Caki2 (cell line): Measurements from ENCODE around the gene RNF7. TPM values are rescaled to one million over a fixed set of nuclear protein-coding genes. Genes with fewer than 3 reads are reported as not detected.
A peak's percentile ranks its signal among the peaks of the same experiment; 100 is the strongest.
"Not testable (repeated sequence)": the region's sequence is repeated elsewhere in the genome, so short reads cannot be mapped to it uniquely, and the experiment has no call there.

Source experiments
- DNase-seq: peaks from one replicate; pipeline ENCODE4 v3.0.0-alpha.2; 2015; ENCODE audit warnings: low read depth
- in situ Hi-C: cut with HindIII; loops from 2 replicates; pipeline ENCODE4 v1.10.0; 2016; ENCODE audit warnings: low sequenced_read_pairs, low pct_unique_long_range_greater_than_20kb, mixed read lengths
- total RNA-seq: library from RNA; depleted of rRNA; stranded (reverse); fragments of >200 nt; shearing (Covaris generic); gene quantifications from 2 replicates; pipeline ENCODE4 v1.2.3, GENCODE V29; 2014; ENCODE audit warnings: low replicate concordance; rRNA removed

Gene RNF7
- 110 and 122 TPM in 2 replicates for total RNA-seq

GRCh38 chr3:141738022-141738890, at the start of gene RNF7:
Gene RNF7 (plus strand): TSS chr3:141738298. CDS start chr3:141738342, 44 bp downstream.
- in situ Hi-C loops, result no loop called here

GRCh38 chr3:141690431-141691072, 47.5 kb upstream of the RNF7 start:
- in situ Hi-C loops, result no loop called here

More at GRCh38 chr3:141738022-141738890, at the start of gene RNF7:
- peak; percentile 96 for DNase-seq

DNA sequence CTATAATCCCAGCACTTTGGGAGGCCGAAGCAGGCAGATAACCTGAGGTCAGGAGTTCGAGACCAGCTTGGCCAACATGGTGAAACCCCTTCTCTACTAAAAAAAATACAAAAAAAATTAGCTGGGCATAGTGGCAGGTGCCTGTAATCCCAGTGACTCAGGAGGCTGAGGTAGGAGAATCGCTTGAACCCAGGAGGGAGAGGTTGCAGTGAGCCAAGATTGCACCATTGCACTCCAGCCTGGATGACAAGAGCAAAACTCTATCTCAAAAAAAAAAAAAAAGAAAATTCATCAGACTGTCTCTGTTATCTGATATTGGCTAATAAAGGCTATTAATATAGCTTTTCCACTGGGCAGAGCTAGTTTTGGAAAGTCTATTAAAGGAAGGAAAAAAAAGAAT, 46.6 kb upstream of the RNF7 start:
- in situ Hi-C loops, result not testable (repeated sequence)

More at GRCh38 chr3:141690431-141691072, 47.5 kb upstream of the RNF7 start:
- DNase-seq, result no peak

DNA sequence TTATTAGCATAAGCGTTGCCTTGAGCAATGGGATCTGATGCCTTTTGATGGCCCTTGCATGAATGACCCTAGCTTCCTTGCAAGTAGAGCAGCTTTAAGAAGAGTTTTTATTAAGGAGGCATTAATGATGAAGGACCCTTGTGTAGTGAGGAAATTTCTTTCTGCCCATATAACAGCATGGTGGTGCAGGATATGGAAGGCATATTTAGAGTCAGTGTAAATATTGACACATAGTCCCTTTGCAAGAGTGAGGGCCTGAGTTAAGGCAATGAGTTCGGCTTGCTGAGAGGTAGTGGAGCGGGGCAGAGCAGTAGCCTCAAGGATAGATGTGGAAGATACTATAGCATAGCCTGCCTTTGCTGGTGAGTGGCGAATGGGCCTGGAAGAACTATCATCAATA, 45.1 kb upstream of the RNF7 start:
- in situ Hi-C loops, DNase-seq: not testable (repeated sequence)

More for the DNA sequence above, 46.6 kb upstream of the RNF7 start:
- DNase-seq, result not testable (repeated sequence)

GRCh38 chr3:141699324-141699723, 38.8 kb upstream of the RNF7 start:
- no peak for DNase-seq
- in situ Hi-C loops, result no loop called here

- no peak for DNase-seq
- in situ Hi-C loops, result no loop called here
Measured at GRCh38 chr3:141699897-141700296, 38.2 kb upstream of the RNF7 start.

DNA sequence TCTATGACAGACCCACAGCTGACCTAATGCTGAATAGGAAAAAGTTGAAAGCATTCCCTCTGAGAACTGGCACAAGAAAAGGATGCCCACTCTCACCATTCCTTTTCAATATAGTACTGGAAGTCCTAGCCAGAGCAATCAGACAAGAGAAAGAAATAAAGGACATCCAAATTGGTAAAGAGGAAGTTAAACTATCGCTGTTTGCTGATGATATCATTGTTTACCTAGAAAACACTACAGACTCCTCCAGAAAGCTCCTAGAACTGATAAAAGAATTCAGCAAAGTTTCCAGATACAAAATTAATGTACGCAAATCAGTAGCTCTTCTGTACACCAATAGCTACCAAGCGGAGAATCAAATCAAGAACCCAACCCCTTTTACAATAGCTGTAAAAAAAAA, 34.7 kb upstream of the RNF7 start:
- DNase-seq, in situ Hi-C loops: not testable (repeated sequence)

GRCh38 chr3:141707741-141708203, 30.3 kb upstream of the RNF7 start:
- DNase-seq, result no peak
- in situ Hi-C loops, result no loop called here

- DNase-seq, result no peak
- in situ Hi-C loops, result no loop called here
Measured at GRCh38 chr3:141708367-141708766, 29.7 kb upstream of the RNF7 start.

DNA sequence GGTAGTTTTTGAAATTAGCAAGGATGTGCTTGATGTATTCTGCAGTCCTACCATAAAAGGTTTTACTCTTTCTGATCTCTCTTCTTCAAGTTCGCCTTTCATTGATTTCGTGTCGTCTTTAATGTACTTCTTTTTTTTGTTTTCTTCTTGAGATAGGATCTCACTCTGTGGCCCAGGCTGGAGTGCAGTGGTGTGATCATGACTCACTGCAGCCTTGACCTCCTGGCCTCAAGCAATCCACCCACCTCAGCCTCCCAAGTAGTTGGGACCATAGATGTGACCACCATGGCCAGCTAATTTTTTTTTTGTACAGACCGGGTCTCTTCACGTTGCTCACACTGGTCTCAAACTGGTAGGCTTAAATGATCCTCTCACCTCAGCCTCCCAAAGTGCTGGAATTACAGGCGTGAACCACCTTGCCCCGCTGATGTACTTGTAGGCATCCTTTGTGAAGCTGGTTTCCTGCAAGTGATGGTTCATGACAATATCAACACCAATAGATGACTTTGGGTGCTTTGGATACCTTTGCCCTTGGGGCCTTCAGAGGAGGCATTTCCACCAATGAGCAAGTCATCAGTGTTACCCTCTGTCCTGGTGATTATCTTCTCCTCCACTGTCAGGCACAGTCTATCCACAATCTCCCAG, 28.9 kb upstream of the RNF7 start:
- no peak for DNase-seq
- in situ Hi-C loops, result no loop called here

DNA sequence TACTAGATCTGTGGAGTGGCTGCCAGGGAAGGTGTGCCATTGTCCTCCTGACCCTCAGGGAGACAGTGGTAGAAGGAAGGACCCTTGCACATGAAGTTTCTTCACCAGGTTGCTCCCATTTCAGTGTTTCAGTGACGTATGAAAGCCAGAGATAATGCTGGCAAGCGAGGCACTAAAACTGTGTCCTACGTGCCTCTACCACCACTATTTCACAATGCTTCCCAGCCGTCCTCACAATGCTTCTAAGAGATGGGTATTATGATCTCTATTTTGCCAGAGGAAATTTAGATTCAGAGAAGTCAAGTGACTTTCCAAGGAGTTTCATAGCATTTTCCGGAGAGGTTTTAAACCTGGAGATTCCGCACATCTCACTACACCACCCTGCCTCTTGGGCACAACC, 28.0 kb upstream of the RNF7 start:
- no peak for DNase-seq
- in situ Hi-C loops, result no loop called here

DNA sequence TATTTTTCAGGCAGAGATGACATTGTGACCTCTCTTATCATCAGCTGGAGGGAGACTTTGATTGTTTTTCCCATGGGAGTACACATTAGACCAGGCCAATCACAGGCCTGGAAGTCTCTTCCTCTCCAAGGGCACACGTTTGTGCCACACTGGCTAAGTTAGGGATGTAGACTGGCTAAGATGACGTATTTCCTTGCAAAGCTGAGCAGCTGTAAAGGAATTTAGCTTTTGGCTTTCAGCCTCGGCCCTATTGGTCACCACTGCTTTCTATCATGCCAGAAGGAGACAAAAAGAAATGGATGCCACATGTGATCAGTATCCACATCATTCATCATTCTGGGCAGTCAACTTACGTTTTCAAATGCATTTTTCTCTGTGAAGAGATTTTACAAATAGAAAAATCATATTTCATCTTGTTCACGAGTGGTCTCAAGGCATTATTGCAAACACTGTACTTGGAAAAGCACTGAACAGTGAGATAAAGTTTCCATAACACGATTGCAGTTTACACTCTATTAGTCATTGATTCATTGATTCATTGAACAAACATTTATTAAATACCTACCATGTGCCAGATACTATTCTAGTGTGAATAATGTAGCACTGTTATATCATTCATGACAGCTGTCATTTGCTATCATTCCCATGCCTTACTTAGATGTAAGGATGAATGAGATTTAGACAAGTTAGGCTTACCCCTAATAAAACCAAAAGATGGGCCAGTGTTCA, 27.0 kb upstream of the RNF7 start:
- no peak for DNase-seq
- in situ Hi-C loops, result no loop called here

GRCh38 chr3:141714671-141715070, 23.4 kb upstream of the RNF7 start:
- in situ Hi-C loops, result no loop called here

GRCh38 chr3:141722081-141722480, 16.0 kb upstream of the RNF7 start:
- in situ Hi-C loops, result no loop called here
- DNase-seq, result no peak

More at GRCh38 chr3:141714671-141715070, 23.4 kb upstream of the RNF7 start:
- DNase-seq, result no peak

DNA sequence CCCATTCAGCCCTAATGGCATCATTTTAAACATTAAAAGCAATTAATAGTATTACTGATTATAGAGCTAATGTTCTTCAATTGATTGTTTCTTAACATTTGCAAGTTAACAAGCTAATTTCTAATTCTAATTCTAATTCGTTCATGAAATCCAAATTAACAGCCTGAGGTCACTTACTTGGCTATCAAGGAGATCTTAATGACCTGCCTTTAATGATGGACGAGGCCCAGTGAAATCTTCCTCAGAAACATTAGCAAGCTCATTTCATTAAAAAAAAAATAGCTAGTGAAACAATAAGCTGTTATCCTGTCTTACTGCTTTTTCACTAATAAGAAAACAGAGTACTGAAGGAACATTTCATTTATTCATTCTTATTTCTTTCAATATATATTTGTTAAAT, 15.4 kb upstream of the RNF7 start:
- no peak for DNase-seq
- in situ Hi-C loops, result no loop called here

- DNase-seq, result no peak
- in situ Hi-C loops, result no loop called here
Measured at GRCh38 chr3:141723255-141723654, 14.8 kb upstream of the RNF7 start.

- DNase-seq, result no peak
- in situ Hi-C loops, result no loop called here
Measured at GRCh38 chr3:141724186-141724585, 13.9 kb upstream of the RNF7 start.

DNA sequence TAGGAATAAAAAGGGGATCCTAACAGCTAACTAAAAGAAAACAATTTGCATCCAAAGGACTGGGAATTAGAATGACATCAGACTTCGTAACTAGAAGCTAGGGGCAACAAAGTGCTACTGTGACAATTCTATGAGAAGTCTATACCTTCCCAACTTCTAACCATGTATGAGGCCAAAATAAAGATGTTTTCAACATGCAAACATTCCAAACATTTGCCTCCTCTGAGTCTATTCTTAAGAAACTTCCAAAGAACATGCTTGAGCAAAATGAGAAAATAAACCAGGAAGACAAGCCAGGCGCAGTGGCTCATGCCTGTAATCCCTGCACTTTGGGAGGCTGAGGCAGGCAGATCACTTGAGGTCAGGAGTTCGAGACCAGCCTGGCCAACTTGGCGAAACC, 13.1 kb upstream of the RNF7 start:
- DNase-seq, result no peak
- in situ Hi-C loops, result no loop called here
